ENCODE measurements around the gene MTAP. TPM values are rescaled to one million over a fixed set of nuclear protein-coding genes. Genes with fewer than 3 reads are reported as not detected.

Gene MTAP
- total and polyA plus RNA-seq, 2 of the 13 experiments (the other 11 are each of a cell fraction or from before 2014, with no cell fraction given), result 16.7 to 51.2 TPM

DNA sequence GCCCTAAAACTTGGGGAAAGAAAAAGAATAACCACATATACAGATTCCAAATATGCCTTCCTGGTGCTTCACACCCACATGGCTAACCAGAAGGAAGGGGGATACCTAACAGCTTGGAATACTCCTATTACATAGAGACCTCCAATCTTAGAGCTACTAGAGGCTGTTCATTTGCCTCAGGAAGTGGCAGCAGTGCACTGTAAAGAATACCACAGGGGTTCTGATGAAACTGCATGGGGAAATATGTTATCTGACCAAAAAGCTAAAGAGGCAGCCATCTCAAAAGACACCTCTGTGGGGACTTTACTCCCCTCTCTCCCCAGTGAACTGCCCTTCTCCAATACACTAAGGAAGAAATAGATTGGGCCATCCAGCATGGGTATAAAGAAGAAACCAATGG, 125.3 kb downstream of the MTAP start (continued):
- TF ChIP-seq, protein P1, sequence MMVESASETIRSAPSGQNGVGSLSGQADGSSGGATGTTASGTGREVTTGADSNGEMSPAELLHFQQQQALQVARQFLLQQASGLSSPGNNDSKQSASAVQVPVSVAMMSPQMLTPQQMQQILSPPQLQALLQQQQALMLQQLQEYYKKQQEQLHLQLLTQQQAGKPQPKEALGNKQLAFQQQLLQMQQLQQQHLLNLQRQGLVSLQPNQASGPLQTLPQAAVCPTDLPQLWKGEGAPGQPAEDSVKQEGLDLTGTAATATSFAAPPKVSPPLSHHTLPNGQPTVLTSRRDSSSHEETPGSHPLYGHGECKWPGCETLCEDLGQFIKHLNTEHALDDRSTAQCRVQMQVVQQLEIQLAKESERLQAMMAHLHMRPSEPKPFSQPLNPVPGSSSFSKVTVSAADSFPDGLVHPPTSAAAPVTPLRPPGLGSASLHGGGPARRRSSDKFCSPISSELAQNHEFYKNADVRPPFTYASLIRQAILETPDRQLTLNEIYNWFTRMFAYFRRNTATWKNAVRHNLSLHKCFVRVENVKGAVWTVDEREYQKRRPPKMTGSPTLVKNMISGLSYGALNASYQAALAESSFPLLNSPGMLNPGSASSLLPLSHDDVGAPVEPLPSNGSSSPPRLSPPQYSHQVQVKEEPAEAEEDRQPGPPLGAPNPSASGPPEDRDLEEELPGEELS (CRISPR knock-in tag; IDR thresholded peaks at IDR 0.05), result no peak
- TF ChIP-seq, protein P2, sequence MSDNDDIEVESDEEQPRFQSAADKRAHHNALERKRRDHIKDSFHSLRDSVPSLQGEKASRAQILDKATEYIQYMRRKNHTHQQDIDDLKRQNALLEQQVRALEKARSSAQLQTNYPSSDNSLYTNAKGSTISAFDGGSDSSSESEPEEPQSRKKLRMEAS (IDR thresholded peaks at IDR 0.05), result no peak
- TF ChIP-seq ZBTB1 (CRISPR knock-in tag; IDR thresholded peaks at IDR 0.05; ENCODE audit: borderline replicate concordance), result no peak
- no peak for TF ChIP-seq RFXANK (CRISPR knock-in tag; IDR thresholded peaks at IDR 0.05)

DNA sequence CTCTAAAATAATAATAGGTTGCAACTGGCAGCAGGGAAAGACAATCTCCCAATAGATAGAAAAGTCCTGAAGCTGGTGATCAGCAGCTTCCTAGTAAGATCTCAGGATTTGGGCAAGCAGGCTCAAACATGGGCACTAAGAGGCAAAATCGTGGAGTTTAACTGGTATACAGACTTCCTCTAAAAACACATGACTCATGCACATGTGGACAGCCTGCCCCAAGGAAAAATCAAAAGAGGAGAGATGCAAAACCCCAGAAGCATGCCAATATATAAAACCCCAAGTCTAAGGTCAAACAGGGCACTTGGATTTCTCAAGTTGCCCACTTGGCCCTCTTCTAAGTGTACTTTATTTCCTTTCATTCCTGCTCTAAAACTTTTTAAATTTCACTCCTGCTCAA, 129.0 kb downstream of the MTAP start:
- Histone ChIP-seq H3K4me2 (ENCODE audit: low read depth, low read length) (no peak overlapping the region), H3K36me3 (replicated peaks in 1 of 2; ENCODE audit: control insufficient read depth in 1 of 2, insufficient read depth in 2 of 2, low read length in 2 of 2) (no peaks in the 10 kb centered on the region; a peak in 1 of 5 replicates), H3K27me3 (ENCODE audit: control insufficient read depth in 1 of 2, insufficient read depth in 2 of 2, low read length in 2 of 2) (no peaks in the 10 kb centered on the region), H3K4me1 (ENCODE audit: insufficient read depth, low read length) (no peaks in the 10 kb centered on the region), H3K9ac (ENCODE audit: insufficient read depth, low read depth, low read length) (no peak overlapping the region), H3K79me2 (ENCODE audit: insufficient read depth, low read length) (no peaks in the 10 kb centered on the region), H3K4me3 (replicated peaks in 1 of 3; ENCODE audit: insufficient read depth in 1 of 3, low read depth in 2 of 3, low read length in 3 of 3) (no peak overlapping the region), H3K9me3 (ENCODE audit: low read length) (no peaks in the 10 kb centered on the region), H3K27ac (ENCODE audit: extremely low read length, insufficient read depth, low read length) (no peak overlapping the region), H4K20me1 (ENCODE audit: insufficient read depth, low read length) (no peaks in the 10 kb centered on the region), H2AFZ (ENCODE audit: low read length) (no peak overlapping the region)
- 17% methylated on average over 1 of the region's 1 CpG for WGBS (ENCODE audit: low lambda C conversion rate)
- in situ Hi-C loops (cut with HindIII; ENCODE audit: extremely low pct_ligation_motif_present, low pct_unique_long_range_greater_than_20kb) (no loop called here), intact Hi-C loops (cut with micrococcal nuclease; ENCODE audit: unreplicated experiment) (no loop called here)
- FAIRE-seq (no peak), DNase-seq (ENCODE audit: low spot score) (no peak), ATAC-seq (no peak)
- BruUV-seq (replicated peaks), result no TSS peak
- ChIA-PET CTCF (ENCODE audit: low intra/inter-chr PET ratio, low total read pairs) (no interaction called here), POLR2A (no interaction called here)
- TF ChIP-seq NR2F2 (IDR thresholded peaks at IDR 0.05; ENCODE audit: borderline replicate concordance, low read depth) (no peak), AGO1 (IDR thresholded peaks at IDR 0.05; ENCODE audit: low read depth, low read length, poor library complexity, severe bottlenecking) (no peak), ETV5 (CRISPR knock-in tag; IDR thresholded peaks at IDR 0.05; ENCODE audit: borderline replicate concordance) (no peak), KLF13 (CRISPR knock-in tag; IDR thresholded peaks at IDR 0.05) (no peak), NR3C1 (CRISPR knock-in tag; IDR thresholded peaks at IDR 0.05) (no peak), ZNF33B (CRISPR knock-in tag; IDR thresholded peaks at IDR 0.05) (no peak), ZFP90 (CRISPR knock-in tag; IDR thresholded peaks at IDR 0.05; ENCODE audit: borderline replicate concordance) (no peak), KLF11 (CRISPR knock-in tag; IDR thresholded peaks at IDR 0.05) (no peak), ZKSCAN5 (CRISPR knock-in tag; IDR thresholded peaks at IDR 0.05) (no peak), ISL2 (CRISPR knock-in tag; IDR thresholded peaks at IDR 0.05) (no peak), MIER2 (CRISPR knock-in tag; IDR thresholded peaks at IDR 0.05) (no peak), MEIS2 (CRISPR knock-in tag; IDR thresholded peaks at IDR 0.05) (no peak)
- TF ChIP-seq, protein P3, sequence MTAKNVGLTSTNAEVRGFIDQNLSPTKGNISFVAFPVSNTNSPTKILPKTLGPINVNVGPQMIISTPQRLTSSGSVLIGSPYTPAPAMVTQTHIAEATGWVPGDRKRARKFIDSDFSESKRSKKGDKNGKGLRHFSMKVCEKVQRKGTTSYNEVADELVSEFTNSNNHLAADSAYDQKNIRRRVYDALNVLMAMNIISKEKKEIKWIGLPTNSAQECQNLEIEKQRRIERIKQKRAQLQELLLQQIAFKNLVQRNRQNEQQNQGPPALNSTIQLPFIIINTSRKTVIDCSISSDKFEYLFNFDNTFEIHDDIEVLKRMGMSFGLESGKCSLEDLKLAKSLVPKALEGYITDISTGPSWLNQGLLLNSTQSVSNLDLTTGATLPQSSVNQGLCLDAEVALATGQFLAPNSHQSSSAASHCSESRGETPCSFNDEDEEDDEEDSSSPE (CRISPR knock-in tag; IDR thresholded peaks at IDR 0.05), result no peak
- TF ChIP-seq, protein P4, sequence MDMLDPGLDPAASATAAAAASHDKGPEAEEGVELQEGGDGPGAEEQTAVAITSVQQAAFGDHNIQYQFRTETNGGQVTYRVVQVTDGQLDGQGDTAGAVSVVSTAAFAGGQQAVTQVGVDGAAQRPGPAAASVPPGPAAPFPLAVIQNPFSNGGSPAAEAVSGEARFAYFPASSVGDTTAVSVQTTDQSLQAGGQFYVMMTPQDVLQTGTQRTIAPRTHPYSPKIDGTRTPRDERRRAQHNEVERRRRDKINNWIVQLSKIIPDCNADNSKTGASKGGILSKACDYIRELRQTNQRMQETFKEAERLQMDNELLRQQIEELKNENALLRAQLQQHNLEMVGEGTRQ (IDR thresholded peaks at IDR 0.05; ENCODE audit: low read depth, low read length), result no peak
- TF ChIP-seq, protein P4 (CRISPR knock-in tag; IDR thresholded peaks at IDR 0.05; ENCODE audit: borderline replicate concordance), result no peak
- TF ChIP-seq, protein P5, sequence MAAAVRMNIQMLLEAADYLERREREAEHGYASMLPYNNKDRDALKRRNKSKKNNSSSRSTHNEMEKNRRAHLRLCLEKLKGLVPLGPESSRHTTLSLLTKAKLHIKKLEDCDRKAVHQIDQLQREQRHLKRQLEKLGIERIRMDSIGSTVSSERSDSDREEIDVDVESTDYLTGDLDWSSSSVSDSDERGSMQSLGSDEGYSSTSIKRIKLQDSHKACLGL (CRISPR knock-in tag; IDR thresholded peaks at IDR 0.05), result no peak
